ENCODE measurements around the gene VRK2.

DNA sequence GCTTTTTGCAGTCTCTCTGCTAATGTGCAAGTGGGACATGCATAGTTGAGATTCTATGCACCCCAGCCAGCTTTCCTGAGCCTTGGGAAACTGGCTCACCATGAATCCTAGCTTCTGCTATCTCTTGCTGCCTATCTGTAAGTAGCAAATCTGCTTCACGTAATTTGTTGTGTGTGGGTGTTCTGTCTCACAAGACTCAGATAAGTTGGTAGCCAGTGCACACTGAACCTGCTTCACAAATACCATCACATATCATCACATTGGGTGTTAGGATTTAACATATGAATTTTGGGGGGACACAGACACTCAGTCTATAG is 13.9 kb upstream of the VRK2 start:
- TF ChIP-seq, protein P1, sequence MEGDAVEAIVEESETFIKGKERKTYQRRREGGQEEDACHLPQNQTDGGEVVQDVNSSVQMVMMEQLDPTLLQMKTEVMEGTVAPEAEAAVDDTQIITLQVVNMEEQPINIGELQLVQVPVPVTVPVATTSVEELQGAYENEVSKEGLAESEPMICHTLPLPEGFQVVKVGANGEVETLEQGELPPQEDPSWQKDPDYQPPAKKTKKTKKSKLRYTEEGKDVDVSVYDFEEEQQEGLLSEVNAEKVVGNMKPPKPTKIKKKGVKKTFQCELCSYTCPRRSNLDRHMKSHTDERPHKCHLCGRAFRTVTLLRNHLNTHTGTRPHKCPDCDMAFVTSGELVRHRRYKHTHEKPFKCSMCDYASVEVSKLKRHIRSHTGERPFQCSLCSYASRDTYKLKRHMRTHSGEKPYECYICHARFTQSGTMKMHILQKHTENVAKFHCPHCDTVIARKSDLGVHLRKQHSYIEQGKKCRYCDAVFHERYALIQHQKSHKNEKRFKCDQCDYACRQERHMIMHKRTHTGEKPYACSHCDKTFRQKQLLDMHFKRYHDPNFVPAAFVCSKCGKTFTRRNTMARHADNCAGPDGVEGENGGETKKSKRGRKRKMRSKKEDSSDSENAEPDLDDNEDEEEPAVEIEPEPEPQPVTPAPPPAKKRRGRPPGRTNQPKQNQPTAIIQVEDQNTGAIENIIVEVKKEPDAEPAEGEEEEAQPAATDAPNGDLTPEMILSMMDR (IDR thresholded peaks at IDR 0.05; ENCODE audit: insufficient read depth, low read length, poor library complexity, severe bottlenecking): no peak
- no peak for TF ChIP-seq EZH2phosphoT487 (conservative IDR thresholded peaks at IDR 0.05; ENCODE audit: low read length)

Measured in SU-DHL-6 (cell line).